NOMO-1 treated with dmso at 0.1 percent for 144 hours (cell line): ENCODE data around the gene HLA-A.
"Not testable (repeated sequence)": the region's sequence is repeated elsewhere in the genome, so short reads cannot be mapped to it uniquely, and the experiment has no call there.

ENCODE experiments used
- DNase-seq: peaks from one replicate; lab custom pipeline; 2025; ENCODE audit not compliant: unreplicated experiment; lab: John Stamatoyannopoulos, UW

HLA-A gene

DNA sequence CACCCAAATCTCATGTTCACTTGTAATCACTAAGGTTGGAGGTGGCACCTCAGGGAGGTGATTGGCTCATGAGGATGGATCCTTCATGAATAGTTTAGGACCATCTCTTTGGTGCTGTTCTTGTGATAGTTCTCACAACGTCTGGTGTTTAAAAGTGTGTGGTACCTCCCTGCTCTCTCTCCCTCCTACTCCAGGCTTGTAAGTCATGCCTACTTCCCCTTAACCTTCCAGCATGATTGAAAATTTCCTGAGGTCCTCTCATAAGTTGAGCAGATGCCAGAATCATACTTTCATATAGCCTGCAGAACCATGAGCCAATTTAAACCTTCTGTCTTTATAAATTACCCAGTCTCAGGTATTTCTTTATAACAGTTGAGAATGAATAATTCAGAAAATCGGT lies 16.6 kb downstream of the HLA-A start:
- no peak for DNase-seq

DNA sequence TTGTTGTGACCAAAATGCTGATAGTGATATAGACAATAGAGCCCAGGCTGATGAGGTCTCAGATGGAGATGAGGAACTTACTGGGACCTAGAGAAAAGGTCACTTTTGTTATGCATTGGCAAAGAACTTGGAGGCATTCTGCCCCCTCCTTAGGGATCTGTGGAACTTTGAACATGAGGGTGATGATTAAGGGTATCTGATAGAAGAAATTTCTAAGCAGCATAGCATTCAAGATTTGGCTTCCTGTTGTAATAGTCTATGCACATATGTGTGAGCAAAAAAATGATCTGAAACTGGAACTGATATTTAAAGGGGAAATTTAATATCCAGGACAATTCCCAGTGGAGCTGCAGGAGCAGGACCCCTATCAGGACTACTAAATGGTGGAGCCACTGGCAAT lies 17.1 kb downstream of the HLA-A start:
- DNase-seq = no peak

DNA sequence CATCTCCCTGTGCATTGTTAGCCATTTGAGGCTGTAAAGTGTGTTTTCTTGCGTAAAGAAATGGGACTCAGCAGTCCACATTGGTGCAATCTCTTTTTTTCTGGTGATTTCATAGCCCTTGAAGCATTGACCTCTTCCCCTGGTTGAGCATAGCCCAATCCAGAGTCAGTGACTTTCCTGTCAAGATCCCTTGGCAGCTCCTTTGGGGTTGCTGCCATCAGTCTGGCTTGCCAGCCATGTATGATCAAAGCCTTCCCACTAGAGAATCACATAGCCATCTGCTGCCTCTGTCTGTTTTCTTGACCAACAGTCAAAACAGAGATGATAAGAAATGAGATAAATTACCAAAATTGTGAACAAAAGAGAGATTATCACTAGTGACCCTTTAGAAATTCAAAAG lies 19.6 kb downstream of the HLA-A start:
- DNase-seq = no peak

DNA sequence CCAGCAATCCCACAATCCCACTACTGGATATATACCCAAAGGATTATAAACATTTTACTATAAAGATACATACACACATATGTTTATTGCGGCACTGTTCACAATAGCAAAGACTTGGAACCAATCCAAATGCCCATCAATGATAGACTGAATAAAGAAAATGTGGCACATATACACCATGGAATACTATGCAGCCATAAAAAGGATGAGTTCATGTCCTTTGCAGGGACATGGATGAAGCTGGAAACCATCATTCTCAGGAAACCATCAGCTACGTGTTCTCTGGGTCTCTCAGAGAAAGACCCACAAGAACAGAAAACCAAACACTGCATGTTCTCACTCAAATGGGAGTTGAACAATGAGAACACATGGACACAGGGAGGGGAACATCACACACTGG lies 21.4 kb downstream of the HLA-A start:
- not testable (repeated sequence) for DNase-seq

DNA sequence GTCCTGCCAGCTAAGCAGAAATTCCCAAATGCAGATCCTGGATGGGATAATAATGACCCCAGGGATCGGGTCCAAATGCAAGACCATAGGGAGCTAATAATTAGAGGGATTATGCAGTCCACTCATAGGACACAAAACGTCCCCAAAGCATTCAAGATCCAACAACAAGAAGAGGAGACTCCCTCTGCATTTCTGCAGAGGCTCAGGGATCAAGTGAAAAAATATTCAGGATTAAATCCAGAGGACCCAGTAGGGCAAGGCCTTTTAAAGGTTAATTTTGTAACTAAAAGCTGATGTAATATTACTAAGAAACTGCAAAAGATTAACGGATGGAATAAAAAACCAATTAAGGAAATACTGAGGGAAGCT lies 22.2 kb downstream of the HLA-A start:
- no peak for DNase-seq

DNA sequence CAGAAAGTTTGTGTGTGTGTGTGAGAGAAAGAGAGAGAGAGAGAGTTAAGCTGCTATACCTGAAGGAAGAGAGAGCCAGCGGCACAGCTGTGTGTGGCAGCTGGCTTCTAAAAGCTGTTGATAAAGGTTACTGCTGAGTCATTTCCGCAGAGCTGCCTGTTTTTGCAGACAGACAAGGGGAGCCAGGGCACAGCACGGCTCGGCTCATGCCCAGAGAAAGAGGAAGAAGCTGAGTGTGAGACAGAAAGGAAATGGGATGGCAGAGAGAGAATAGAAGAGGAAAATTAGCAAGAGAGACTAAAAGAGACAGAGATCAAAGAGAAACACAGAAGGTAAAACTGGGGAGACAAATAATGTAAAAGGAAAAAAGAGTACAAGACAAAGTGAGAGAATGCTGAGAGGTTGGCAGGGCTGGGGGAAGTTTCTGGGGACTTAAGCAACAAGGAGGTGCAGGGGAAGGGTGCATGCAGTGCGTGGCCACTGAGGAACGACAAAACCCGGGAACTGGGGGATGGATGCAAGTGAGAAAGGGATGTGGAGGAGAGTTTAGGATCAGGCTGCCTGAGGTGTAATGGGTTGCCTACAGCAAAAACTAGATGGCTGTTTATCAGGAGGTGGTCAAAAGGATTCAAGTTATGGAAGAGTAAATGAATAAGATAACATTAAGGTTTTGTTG lies 22.7 kb downstream of the HLA-A start:
- peak; percentile 84 for DNase-seq

DNA sequence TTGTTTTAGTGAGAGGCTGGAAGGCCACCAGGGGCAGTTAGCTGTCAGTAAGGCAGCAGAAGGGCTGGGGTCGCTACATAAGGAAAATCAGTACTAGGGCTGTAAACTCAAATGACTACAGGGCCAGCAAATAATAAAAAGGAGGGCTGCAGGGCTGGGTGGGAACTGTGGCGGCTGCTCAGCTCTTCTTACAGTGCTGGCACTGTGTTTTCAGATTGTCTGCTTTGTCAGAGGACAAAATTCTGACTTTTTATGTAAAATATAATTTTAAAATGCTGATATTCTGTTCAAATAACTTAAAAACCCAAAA lies 23.2 kb downstream of the HLA-A start:
- DNase-seq = no peak

DNA sequence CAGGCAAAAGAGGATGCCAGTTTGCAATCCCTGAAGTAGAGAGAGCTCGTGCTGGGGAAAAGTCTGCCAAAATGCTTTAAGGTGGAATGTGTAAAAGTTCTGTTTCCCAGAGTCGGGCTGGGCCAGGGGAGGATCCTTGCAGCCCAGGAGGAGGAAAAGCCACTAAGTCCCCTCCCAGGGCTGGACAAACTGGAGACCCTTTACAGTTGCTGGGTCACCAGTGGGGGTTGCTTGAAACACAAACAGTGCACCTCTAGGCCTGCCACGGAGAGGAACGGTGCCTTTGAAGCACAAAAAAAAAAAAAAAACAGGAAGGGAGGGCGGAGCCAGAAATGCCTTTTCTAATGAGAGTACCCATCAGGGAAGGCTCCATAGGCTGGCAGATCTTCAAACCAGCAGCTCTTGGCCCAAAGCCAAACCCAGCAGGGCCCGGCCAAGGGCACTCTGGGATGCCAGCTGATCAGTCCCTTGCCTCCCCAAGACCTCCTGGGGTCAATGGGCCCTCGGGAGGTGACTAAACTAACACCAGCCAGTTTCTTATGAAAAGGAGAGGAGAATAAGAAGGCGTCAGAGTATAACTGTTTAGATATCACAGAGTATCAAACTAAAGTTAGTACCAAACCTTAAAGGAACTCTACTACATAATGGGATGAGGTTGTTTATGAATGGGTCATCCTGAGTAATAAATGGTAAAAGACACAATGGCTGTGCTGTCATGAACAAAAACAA lies 23.7 kb downstream of the HLA-A start:
- peak; percentile 34 for DNase-seq

DNA sequence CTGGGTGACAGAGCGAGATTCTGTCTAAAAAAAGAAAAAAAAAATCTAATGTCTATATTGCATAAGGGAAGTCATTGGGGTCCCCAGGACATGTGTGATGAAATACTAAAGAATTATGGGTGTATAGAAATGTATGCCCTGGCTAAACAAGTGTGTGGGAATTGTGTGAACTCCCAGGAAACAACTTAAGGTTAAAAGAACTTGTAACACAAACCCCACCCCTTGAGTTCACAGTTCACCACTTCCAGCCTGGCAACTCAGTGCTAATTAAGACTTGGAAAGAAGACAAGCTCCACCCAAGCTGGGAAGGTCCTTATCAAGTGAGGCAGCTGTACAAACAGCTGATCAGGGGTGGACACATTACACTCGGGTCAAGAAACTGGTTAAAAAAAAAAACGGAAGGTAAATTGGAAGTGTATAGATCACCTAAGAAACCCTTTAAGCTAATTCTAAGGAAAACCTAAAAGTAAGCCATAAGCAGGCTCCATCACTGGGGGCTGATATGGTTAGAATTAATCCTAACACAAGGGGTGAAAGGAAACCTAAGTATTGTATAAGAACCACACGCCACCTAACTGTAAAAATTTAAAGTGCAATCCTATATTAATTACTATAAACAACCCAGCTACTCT lies 25.2 kb downstream of the HLA-A start:
- no peak for DNase-seq

DNA sequence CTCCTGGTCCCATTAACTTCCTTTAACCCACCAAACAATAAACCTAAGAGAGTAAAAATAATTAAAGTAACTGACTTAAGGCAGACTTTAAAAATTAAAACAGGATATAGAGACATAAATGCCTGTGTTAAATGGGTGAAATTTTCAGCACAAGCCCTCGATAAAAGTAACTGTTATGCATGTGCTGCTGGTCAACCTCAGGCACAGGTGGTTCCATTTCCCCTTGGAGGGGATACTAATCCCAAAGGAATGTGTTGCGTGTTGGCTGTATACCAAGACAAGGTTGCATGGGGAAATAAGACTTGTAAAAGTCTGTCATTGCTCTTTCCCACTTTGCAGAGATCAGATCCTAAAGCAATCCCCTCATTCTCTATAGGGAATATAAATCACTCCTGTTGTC lies 25.8 kb downstream of the HLA-A start:
- no peak for DNase-seq

DNA sequence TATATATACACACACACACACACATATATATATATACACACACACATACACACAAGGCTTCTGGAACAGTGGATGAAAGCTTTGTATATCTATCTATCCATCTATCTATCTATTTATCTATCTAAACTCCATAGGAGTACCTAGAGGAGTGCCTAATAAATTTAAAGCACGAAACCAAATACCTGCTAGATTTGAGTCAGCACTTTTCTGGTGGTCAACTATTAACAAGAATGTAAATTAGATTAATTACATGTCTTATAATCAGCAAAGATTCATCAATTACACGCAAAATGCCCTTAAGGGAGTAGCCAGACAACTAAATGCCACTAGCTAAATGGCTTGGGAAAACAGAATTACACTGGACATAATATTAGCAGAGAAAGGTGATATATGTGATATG lies 26.6 kb downstream of the HLA-A start:
- DNase-seq = no peak

DNA sequence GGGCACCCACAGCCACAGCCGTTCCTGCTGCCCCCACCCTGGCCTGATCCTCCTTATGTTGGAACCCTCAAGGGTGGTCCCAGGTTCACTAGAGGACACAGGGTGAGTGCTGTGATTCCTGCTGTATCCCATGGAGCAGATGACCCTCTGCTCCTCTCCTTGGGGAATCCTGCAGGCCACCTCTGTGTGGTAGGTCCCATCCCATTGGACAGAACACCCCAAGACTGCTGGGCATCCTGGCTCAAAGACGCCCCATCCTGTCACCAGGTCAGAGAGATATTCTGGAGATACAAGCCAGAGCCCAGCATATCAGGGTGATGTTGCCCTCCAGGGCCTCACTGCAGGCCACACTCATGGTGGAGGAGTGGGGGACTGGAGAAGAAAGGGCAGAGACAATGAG lies 28.4 kb downstream of the HLA-A start:
- DNase-seq = no peak

DNA sequence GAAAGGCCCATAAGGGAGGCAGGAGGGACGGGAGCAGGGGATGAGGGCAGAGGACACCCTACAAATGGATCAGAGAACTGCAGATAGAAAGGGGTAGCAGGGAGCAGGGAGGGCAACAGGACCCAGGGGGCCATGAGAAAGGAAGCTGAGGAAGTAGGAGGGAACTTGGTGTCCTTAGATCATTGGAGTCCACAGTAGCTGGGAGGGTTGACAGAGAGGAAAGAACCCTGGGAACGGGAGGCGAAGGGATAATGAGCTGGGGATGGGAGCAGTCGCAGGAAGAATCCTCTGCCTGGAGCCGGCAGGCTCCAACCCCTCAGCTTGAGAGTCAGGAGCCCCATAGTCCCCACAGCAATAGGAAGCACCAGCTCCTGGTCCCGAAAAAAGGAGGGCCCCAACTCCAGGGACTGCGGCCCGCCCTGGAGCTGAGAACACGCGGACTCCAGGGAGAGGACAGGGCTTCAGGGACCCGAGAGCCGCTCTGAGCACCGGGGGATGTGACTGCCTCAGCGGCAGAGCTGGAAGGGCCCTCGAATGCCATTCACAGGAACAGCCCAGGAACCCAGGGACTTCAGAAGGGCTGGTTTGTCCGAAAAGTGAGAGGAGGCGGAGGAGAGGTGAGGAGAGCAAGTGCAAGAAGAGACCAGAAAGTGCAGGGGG lies 32.7 kb downstream of the HLA-A start:
- no peak for DNase-seq

DNA sequence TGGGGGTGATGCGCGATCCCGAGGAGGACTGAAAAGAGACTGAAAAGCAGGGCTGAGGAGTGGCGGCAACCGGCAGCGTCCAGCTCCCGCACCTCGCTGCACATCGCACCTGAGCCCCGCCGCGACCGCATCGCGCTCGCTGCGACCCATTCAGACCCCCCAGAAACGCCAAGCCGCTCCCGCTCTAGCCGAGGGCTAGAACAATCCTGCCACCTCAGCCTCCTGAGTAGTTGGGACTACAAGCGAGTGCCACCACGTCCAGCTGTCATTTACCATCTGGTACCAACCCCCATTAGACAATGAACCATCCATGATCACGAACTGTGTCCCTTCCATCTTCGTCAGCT lies 33.2 kb downstream of the HLA-A start:
- no peak for DNase-seq

DNA sequence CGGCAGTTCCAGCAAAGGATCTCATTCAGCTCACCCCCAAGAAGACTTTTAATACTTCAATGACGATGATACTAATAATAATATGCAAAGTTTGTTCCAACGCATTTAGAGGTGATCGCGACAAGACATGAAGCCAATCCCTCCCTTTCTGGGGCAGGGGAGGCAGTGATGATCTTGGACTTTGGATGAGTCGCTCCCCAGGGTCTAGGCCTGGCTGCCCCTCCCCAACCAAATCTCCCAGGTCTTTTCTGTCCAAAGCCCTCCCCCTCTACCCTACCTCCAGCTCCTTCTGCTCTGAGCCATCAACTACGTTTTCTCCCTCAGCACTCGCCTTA lies 33.9 kb downstream of the HLA-A start:
- DNase-seq = no peak

DNA sequence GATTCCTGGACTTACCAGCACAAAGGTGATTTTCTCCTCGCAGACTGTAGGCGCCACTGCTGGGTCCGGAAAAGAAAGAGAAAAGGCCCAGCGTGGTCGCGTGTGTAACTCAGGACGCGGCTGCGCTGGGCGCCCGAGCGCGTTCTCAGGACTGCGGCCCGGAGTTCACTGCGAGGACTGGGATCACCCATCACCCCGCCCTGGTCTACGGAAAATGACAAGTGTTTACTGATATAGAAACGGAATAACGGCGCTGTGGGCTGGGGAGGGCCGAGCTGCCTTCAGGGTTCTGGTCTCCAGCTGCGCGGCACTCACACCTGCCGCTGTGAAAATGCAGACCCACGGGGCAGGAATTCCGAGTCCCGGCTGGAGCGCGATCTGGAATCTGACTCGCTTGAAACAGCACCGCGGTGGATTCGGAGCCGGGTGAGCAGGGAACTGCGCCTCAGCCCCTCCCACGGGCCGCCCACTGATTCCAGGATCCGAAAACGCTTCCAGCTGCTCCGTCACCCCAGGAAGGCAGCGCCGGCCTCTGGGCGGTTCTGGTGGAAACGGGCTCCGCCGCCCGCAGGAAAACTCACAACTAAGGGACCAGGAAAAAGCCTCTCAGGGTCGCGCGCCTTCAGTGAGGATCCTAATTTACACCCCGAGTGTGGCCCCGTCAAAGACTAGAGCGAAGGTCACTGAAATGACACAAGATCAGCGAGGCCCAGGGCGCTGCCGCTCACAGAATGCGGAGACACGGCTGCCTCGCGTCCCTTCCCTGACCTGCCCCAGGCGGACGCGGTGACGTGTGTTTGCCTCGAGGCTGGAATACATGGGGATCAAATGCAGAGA lies 34.5 kb downstream of the HLA-A start:
- no peak for DNase-seq

DNA sequence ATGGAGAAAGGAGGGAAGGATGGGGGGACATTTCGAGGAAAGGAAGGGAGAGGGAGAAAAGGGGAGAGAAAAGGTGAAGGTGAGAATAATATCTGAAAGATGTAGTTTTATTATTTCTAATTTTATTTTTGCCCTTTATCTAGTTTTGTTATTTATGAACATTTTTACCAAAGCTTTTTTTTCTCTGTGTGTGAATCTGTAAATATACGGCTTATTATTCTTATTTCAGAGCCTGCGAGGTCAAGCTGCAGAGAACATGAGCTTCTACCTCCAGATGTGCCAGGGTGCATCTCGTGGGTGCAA lies 35.0 kb downstream of the HLA-A start:
- DNase-seq = no peak

DNA sequence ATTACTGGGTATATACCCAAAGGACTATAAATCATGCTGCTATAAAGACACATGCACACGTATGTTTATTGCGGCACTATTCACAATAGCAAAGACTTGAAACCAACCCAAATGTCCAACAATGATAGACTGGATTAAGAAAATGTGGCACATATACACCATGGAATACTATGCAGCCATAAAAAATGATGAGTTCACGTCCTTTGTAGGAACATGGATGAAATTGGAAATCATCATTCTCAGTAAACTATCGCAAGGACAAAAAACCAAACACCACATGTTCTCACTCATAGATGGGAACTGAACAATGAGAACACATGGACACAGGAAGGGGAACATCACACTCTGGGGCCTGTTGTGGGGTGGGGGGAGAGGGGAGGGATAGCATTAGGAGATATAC lies 37.7 kb downstream of the HLA-A start:
- DNase-seq = not testable (repeated sequence)

DNA sequence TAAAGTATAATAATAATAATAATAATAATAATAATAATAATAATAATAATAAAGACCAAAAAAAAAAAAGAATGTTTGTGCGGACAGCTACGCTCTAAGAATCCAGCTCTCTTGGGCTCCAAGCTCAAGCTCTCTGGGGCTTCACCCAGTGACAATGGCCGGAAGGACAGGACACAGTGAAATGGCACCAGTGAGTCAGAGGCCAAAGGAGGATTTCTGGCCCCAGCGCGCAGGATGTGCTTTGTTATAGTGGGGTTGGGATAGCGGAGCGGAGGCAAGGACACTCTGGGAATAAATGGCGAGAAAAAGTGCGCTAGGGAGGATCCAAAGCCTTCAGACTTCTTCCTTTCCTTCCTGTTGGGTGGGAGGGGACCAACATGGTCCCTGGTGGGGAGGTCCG lies 38.2 kb downstream of the HLA-A start:
- no peak for DNase-seq

DNA sequence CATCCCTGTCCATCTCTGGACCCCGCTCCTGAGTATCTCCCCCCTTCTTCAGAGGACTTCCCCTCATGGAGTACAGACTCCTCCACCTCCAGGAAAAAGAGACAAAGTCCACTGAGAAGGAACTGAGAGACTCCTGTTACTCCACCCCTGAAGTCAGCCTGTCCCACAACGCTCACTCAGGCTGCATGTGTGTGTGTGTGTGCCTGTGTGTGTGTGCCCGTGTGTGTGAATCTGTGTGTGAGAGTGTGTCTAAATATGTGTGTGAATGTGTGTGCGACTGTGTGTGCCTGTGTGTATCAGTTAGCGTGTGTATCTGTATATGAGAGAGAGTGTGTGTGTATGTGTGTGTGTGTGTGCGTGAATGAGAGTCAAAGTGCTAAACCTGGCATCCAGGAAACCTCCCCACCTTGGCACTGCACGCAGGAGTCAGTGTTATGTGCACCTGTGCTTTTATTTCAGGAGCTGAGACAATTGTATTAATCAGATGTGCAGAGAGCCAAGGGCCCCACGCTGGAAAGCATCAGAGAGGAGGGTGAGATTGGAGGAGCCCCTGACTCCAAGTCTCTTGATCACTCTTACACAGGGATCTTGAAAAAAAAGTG lies 39.0 kb downstream of the HLA-A start:
- no peak for DNase-seq

DNA sequence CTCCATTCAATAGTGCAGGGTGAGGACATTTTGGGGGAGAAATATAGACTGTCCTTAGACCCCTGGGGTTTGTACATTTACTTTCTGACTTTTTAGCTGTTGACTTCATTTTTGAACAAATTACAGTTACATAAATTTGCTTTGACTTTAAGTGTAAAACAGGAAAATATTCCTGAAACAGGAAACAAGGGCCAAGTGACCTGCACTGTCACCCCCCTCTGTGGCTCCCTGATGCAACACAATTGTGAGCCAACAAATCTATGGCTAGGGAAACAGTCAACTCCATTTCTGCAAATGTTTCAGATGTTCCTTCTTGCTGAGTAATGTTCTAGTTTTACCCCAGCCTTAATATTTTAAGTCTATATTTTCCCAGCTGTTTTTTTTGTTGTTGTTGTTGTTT lies 39.8 kb downstream of the HLA-A start:
- no peak for DNase-seq
